MM.1S (cell line): ENCODE results near the gene DGLUCY.
"Not testable (repeated sequence)": the region's sequence is repeated elsewhere in the genome, so short reads cannot be mapped to it uniquely, and the experiment has no call there.

Source experiments
- DNase-seq: peaks from one replicate; pipeline ENCODE4 v3.0.0-alpha.2; 2015
- H2AFZ ChIP-seq: fragments of 300-600 bp; sonication (generic); 2 replicates; pipeline ENCODE4 v1.6.0; 2016; ENCODE audit warnings: antibody characterized with exemption, low read length
- H3F3A ChIP-seq: fragments of 300-600 bp; sonication (generic); 2 replicates; pipeline ENCODE4 v1.6.1; 2016; ENCODE audit warnings: mild to moderate bottlenecking, antibody characterized with exemption, low read length, moderate library complexity, mixed read lengths; ENCODE audit not compliant: insufficient read depth
- H3K27ac ChIP-seq: fragments of 300-600 bp; sonication (generic); 2 replicates; pipeline ENCODE4 v1.5.1; 2016; ENCODE audit warnings: mild to moderate bottlenecking, low read length
- H3K27me3 ChIP-seq: fragments of 300-600 bp; sonication (generic); replicated peaks from 2 replicates; pipeline ENCODE4 v1.6.0; 2016; ENCODE audit warnings: low read length; ENCODE audit not compliant: insufficient read depth
- H3K36me3 ChIP-seq: fragments of 300-600 bp; sonication (generic); replicated peaks from 2 replicates; pipeline ENCODE4 v1.6.1; 2016; ENCODE audit warnings: mild to moderate bottlenecking, low read length, mixed read lengths; ENCODE audit not compliant: insufficient read depth
- H3K4me1 ChIP-seq: fragments of 300-600 bp; sonication (generic); 2 replicates; pipeline ENCODE4 v1.6.1; 2016; ENCODE audit warnings: low read length, mixed read lengths
- H3K4me2 ChIP-seq: fragments of 300-600 bp; sonication (generic); 2 replicates; pipeline ENCODE4 v1.6.0; 2016; ENCODE audit warnings: low read depth, low read length
- H3K4me3 ChIP-seq: fragments of 300-600 bp; sonication (generic); 2 replicates; pipeline ENCODE4 v1.5.1; 2016; ENCODE audit warnings: low read length, mixed read lengths
- H3K79me2 ChIP-seq: fragments of 300-600 bp; sonication (generic); 2 replicates; pipeline ENCODE4 v1.6.1; 2016; ENCODE audit warnings: mixed run types, low read length, mixed read lengths
- H3K9ac ChIP-seq: fragments of 300-600 bp; sonication (generic); 2 replicates; pipeline ENCODE4 v1.6.1; 2016; ENCODE audit warnings: low read length, mixed read lengths
- H3K9me2 ChIP-seq: fragments of 300-600 bp; sonication (generic); replicated peaks from 2 replicates; pipeline ENCODE4 v1.6.1; 2016; ENCODE audit warnings: mild to moderate bottlenecking, low read length, mixed read lengths; ENCODE audit not compliant: insufficient read depth
- H3K9me3 ChIP-seq: fragments of 300-600 bp; sonication (generic); replicated peaks from 2 replicates; pipeline ENCODE4 v1.6.1; 2016; ENCODE audit warnings: mild to moderate bottlenecking, low read length, mixed read lengths; ENCODE audit not compliant: insufficient read depth
- H4K20me1 ChIP-seq: fragments of 300-600 bp; sonication (generic); 2 replicates; pipeline ENCODE4 v1.6.1; 2016; ENCODE audit warnings: mild to moderate bottlenecking, low read length, moderate library complexity, mixed read lengths; ENCODE audit not compliant: insufficient read depth
- CTCF ChIP-seq: fragments of 300-600 bp; sonication (generic); IDR thresholded peaks from 2 replicates; pipeline ENCODE4 v1.5.1; 2016; ENCODE audit warnings: antibody characterized with exemption, low read length, mixed read lengths
- EZH2 ChIP-seq: fragments of 300-600 bp; sonication (generic); optimal IDR thresholded peaks from 2 replicates; pipeline ENCODE3; 2017; ENCODE audit warnings: low read depth, mild to moderate bottlenecking, antibody characterized with exemption, low read length, mixed read lengths
- EZH2phosphoT487 ChIP-seq: fragments of 300-600 bp; sonication (generic); IDR thresholded peaks from 2 replicates; pipeline ENCODE4 v1.6.1; 2018; ENCODE audit warnings: antibody characterized with exemption, low read length

Gene DGLUCY

GRCh38 chr14:91153360-91153759 is 39.5 kb downstream of the DGLUCY start:
- Histone ChIP-seq H3K27ac (no peak overlapping the region), H3F3A (no peaks in the 10 kb centered on the region), H3K9me2 (no peaks in the 10 kb centered on the region), H3K27me3 (no peaks in the 10 kb centered on the region), H3K9me3 (no peaks in the 10 kb centered on the region), H3K4me2 (no peak overlapping the region), H3K36me3 (no peaks in the 10 kb centered on the region), H3K9ac (no peak overlapping the region), H3K4me1 (no peaks in the 10 kb centered on the region), H3K79me2 (no peaks in the 10 kb centered on the region), H2AFZ (no peak overlapping the region), H3K4me3 (no peak overlapping the region), H4K20me1 (no peaks in the 10 kb centered on the region)
- no peak for DNase-seq
- TF ChIP-seq EZH2: no peak
- no peak for TF ChIP-seq EZH2phosphoT487
- TF ChIP-seq CTCF: no peak

GRCh38 chr14:91154851-91155625 is 41.2 kb downstream of the DGLUCY start:
- Histone ChIP-seq H4K20me1 (no peaks in the 10 kb centered on the region), H3K4me3 (no peak overlapping the region), H3F3A (no peaks in the 10 kb centered on the region), H3K36me3 (no peaks in the 10 kb centered on the region), H3K9me3 (no peaks in the 10 kb centered on the region), H3K4me2 (no peak overlapping the region), H2AFZ (no peak overlapping the region), H3K27me3 (no peaks in the 10 kb centered on the region), H3K9ac (no peak overlapping the region), H3K4me1 (no peaks in the 10 kb centered on the region), H3K79me2 (no peaks in the 10 kb centered on the region), H3K9me2 (no peaks in the 10 kb centered on the region), H3K27ac (no peak overlapping the region)
- DNase-seq: no peak
- no peak for TF ChIP-seq EZH2phosphoT487
- TF ChIP-seq CTCF: no peak
- no peak for TF ChIP-seq EZH2

- H3K9me2 ChIP-seq: no peaks in the 10 kb centered on the region
- no peak overlapping the region for H3K4me2 ChIP-seq
- no peak for DNase-seq
- no peaks in the 10 kb centered on the region for H3K27me3 ChIP-seq
- no peaks in the 10 kb centered on the region for H3K36me3 ChIP-seq
- no peak overlapping the region for H3K9ac ChIP-seq
- no peaks in the 10 kb centered on the region for H3K4me1 ChIP-seq
- H2AFZ ChIP-seq: no peak overlapping the region
- no peaks in the 10 kb centered on the region for H4K20me1 ChIP-seq
- no peaks in the 10 kb centered on the region for H3K79me2 ChIP-seq
- no peak overlapping the region for H3K4me3 ChIP-seq
- H3F3A ChIP-seq: no peaks in the 10 kb centered on the region
- no peaks in the 10 kb centered on the region for H3K9me3 ChIP-seq
- H3K27ac ChIP-seq: no peak overlapping the region
- TF ChIP-seq EZH2: no peak
- no peak for TF ChIP-seq EZH2phosphoT487
- no peak for TF ChIP-seq CTCF
These were observed 41.8 kb downstream of the DGLUCY start for GRCh38 chr14:91155626-91156089.

- H4K20me1 ChIP-seq, H3K4me2 ChIP-seq, H3K9me3 ChIP-seq, H3K4me1 ChIP-seq, H3K4me3 ChIP-seq, H3K36me3 ChIP-seq, DNase-seq, H2AFZ ChIP-seq, H3K79me2 ChIP-seq, H3K27ac ChIP-seq, H3F3A ChIP-seq, H3K9ac ChIP-seq, H3K27me3 ChIP-seq, H3K9me2 ChIP-seq: not testable (repeated sequence)
These were observed 42.3 kb downstream of the DGLUCY start for GRCh38 chr14:91156142-91156666.

- not testable (repeated sequence) for H2AFZ ChIP-seq, H3K27me3 ChIP-seq, H3K9me2 ChIP-seq, H3K9me3 ChIP-seq, H3K4me1 ChIP-seq, H4K20me1 ChIP-seq, H3K4me2 ChIP-seq, DNase-seq, H3K36me3 ChIP-seq, H3K4me3 ChIP-seq, H3F3A ChIP-seq, H3K79me2 ChIP-seq, H3K27ac ChIP-seq, H3K9ac ChIP-seq
These were observed 43.0 kb downstream of the DGLUCY start for GRCh38 chr14:91156877-91157276.
